ENCODE measurements around the gene UNC13B. TPM values are rescaled to one million over a fixed set of nuclear protein-coding genes. Genes with fewer than 3 reads are reported as not detected.

Gene UNC13B
- total and polyA plus RNA-seq, 2 of the 13 experiments (the other 11 are each of a cell fraction or from before 2014, with no cell fraction given) = 14.0 to 18.3 TPM

- TF ChIP-seq ZUFSP (CRISPR knock-in tag; IDR thresholded peaks at IDR 0.05; ENCODE audit: borderline replicate concordance) (no peak), ZNF329 (CRISPR knock-in tag; IDR thresholded peaks at IDR 0.05; ENCODE audit: low read depth) (no peak)
Measured at GRCh38 chr9:35293376-35293964, 131.7 kb downstream of the UNC13B start (continued).

GRCh38 chr9:35294066-35294465 lies 132.3 kb downstream of the UNC13B start:
- in situ Hi-C loops (cut with HindIII; ENCODE audit: extremely low pct_ligation_motif_present, low pct_unique_long_range_greater_than_20kb) (no loop called here), intact Hi-C loops (cut with micrococcal nuclease; ENCODE audit: unreplicated experiment) (no loop called here)
- DNase-seq (ENCODE audit: low spot score) = no peak
- Histone ChIP-seq H3K4me1 (ENCODE audit: insufficient read depth, low read length) (peaks cover 6% of the 10 kb centered on the region; the same call in 1 of the 2 replicates), H2AFZ (ENCODE audit: low read length) (no peak overlapping the region), H3K4me3 (replicated peaks in 1 of 3; ENCODE audit: insufficient read depth in 1 of 3, low read depth in 2 of 3, low read length in 3 of 3) (no peak overlapping the region), H3K27ac (ENCODE audit: extremely low read length, insufficient read depth, low read length) (no peak overlapping the region), H3K9ac (ENCODE audit: insufficient read depth, low read depth, low read length) (no peak overlapping the region), H4K20me1 (ENCODE audit: insufficient read depth, low read length) (no peaks in the 10 kb centered on the region), H3K27me3 (ENCODE audit: control insufficient read depth in 1 of 2, insufficient read depth in 2 of 2, low read length in 2 of 2) (no peaks in the 10 kb centered on the region), H3K36me3 (replicated peaks in 1 of 2; ENCODE audit: control insufficient read depth in 1 of 2, insufficient read depth in 2 of 2, low read length in 2 of 2) (0 out of 5 replicates have a peak, but pooled peaks cover 1 to 2% of the 10 kb centered on the region in 2 experiments), H3K9me3 (ENCODE audit: low read length) (no peaks in the 10 kb centered on the region), H3K79me2 (ENCODE audit: insufficient read depth, low read length) (no peaks in the 10 kb centered on the region), H3K4me2 (ENCODE audit: low read depth, low read length) (no peak overlapping the region)
- ATAC-seq = no peak
- TF ChIP-seq SMARCE1 (IDR thresholded peaks at IDR 0.05; ENCODE audit: borderline replicate concordance) = no peak
- TF ChIP-seq, protein P1, sequence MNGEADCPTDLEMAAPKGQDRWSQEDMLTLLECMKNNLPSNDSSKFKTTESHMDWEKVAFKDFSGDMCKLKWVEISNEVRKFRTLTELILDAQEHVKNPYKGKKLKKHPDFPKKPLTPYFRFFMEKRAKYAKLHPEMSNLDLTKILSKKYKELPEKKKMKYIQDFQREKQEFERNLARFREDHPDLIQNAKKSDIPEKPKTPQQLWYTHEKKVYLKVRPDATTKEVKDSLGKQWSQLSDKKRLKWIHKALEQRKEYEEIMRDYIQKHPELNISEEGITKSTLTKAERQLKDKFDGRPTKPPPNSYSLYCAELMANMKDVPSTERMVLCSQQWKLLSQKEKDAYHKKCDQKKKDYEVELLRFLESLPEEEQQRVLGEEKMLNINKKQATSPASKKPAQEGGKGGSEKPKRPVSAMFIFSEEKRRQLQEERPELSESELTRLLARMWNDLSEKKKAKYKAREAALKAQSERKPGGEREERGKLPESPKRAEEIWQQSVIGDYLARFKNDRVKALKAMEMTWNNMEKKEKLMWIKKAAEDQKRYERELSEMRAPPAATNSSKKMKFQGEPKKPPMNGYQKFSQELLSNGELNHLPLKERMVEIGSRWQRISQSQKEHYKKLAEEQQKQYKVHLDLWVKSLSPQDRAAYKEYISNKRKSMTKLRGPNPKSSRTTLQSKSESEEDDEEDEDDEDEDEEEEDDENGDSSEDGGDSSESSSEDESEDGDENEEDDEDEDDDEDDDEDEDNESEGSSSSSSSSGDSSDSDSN (CRISPR knock-in tag; IDR thresholded peaks at IDR 0.05) = no peak
- FAIRE-seq = no peak
- CTCF ChIA-PET (ENCODE audit: low intra/inter-chr PET ratio, low total read pairs) = no interaction called here
- WGBS (ENCODE audit: low lambda C conversion rate) = over 99% methylated on average over 6 of the region's 6 CpGs
- POLR2A ChIA-PET = no interaction called here
- no TSS peak for BruUV-seq (replicated peaks)
